ENCODE measurements around the gene THBD.

Gene THBD

DNA sequence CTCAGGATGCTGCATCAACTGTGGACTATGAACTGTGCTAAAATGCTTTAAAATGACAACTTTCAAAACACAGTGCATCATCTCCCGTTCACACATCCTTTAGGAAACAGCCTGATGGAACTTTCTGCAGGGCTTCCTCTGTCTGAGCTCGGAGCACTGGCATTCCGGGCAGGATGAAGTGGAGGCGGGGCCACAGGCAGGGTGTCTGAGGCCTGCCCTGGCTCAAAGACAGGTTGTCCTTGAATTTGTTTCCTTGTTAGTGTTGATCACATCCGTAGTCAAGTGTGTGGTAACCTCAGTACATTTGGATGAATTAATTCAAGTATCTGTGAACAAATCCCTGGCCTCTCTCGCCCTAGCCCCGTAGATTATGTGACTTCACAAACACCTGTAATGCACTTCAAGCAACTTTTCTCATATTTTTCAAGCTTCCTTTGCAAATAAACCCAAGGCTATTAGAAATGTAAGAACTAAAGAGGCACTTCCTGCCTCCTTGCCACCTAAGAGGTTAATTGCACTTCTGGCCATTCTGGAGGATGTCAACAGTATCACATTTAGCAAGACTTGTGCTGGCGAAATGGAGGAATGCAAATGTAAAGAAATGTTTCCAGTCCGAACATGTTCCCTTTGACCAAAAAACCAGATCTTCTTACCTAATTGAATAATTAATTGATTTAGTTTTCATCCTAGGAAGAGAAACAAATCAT, 33.5 kb upstream of the THBD start:
- H3K9ac ChIP-seq (ENCODE audit: low read depth, low read length) = no peak overlapping the region
- H3K4me2 ChIP-seq (ENCODE audit: low read length) = no peak overlapping the region
- peaks cover 8% of the 10 kb centered on the region for H3K4me1 ChIP-seq (ENCODE audit: control insufficient read depth, insufficient read depth, low read length)
- H3K4me3 ChIP-seq (ENCODE audit: low read length) = no peak overlapping the region
- H3K36me3 ChIP-seq (ENCODE audit: insufficient read depth, low read length) = no peaks in the 10 kb centered on the region
- no peaks in the 10 kb centered on the region for H3K9me3 ChIP-seq (replicated peaks; ENCODE audit: low read length)
- peaks cover 43% of the 10 kb centered on the region for H3K27me3 ChIP-seq (ENCODE audit: control insufficient read depth, insufficient read depth, low read length)

GRCh38 chr20:23081263-23081819, 31.9 kb upstream of the THBD start:
- Histone ChIP-seq H3K4me2 (ENCODE audit: low read length) (no peak overlapping the region), H3K9me3 (replicated peaks; ENCODE audit: low read length) (no peaks in the 10 kb centered on the region), H3K9ac (ENCODE audit: low read depth, low read length) (no peak overlapping the region), H3K4me3 (ENCODE audit: low read length) (no peak overlapping the region), H3K36me3 (ENCODE audit: insufficient read depth, low read length) (no peaks in the 10 kb centered on the region), H3K27me3 (ENCODE audit: control insufficient read depth, insufficient read depth, low read length) (peaks cover 37% of the 10 kb centered on the region), H3K4me1 (ENCODE audit: control insufficient read depth, insufficient read depth, low read length) (peaks cover 8% of the 10 kb centered on the region)

DNA sequence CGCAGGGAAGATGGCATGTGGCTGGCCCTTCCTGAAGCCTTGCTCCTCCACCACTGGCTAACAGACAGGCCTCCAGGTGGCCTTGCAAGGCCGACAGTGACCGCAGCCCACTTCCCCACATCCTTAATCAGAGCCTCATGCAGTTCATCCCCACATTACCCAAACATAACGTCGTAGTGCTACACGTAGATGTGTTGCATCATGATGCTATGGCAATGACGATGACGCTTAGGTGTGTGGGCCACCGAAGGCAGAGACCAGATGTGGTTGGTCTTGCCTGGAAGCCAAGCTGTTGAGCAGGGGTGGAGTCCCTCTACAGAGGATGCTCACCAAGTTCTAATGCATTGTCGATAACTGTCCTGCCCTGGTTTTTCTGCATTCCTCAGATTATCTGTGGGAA, 31.0 kb upstream of the THBD start:
- Histone ChIP-seq H3K36me3 (ENCODE audit: insufficient read depth, low read length) (no peaks in the 10 kb centered on the region), H3K9me3 (replicated peaks; ENCODE audit: low read length) (no peaks in the 10 kb centered on the region), H3K4me2 (ENCODE audit: low read length) (no peak overlapping the region), H3K9ac (ENCODE audit: low read depth, low read length) (no peak overlapping the region), H3K4me3 (ENCODE audit: low read length) (no peak overlapping the region), H3K27me3 (ENCODE audit: control insufficient read depth, insufficient read depth, low read length) (peaks cover 37% of the 10 kb centered on the region), H3K4me1 (ENCODE audit: control insufficient read depth, insufficient read depth, low read length) (peaks cover 8% of the 10 kb centered on the region)

DNA sequence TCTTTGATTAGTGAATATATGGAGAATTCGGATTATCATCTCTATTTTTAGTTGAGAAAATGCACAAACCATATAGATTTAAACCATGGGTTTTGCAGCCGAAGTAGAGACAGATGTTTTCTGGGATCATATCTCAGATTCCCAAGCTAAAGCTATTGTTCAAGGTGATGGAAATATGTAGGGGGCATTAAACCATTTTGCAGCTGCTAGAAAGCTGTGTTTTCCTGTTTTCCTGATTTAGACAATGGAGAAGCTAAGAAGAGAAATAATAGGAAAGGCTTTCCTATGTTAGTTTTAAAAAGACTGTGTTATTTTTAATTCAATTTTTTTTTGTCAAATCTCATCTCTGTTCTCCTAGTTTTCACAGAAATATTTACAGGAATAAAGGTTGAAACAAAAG, 30.5 kb upstream of the THBD start:
- H3K9ac ChIP-seq (ENCODE audit: low read depth, low read length) = no peak overlapping the region
- H3K27me3 ChIP-seq (ENCODE audit: control insufficient read depth, insufficient read depth, low read length) = peaks cover 37% of the 10 kb centered on the region
- H3K4me1 ChIP-seq (ENCODE audit: control insufficient read depth, insufficient read depth, low read length) = peaks cover 8% of the 10 kb centered on the region
- H3K4me2 ChIP-seq (ENCODE audit: low read length) = no peak overlapping the region
- no peaks in the 10 kb centered on the region for H3K9me3 ChIP-seq (replicated peaks; ENCODE audit: low read length)
- no peaks in the 10 kb centered on the region for H3K36me3 ChIP-seq (ENCODE audit: insufficient read depth, low read length)
- H3K4me3 ChIP-seq (ENCODE audit: low read length) = no peak overlapping the region

- H3K36me3 ChIP-seq (ENCODE audit: insufficient read depth, low read length) = no peaks in the 10 kb centered on the region
- H3K4me2 ChIP-seq (ENCODE audit: low read length) = no peak overlapping the region
- no peaks in the 10 kb centered on the region for H3K9me3 ChIP-seq (replicated peaks; ENCODE audit: low read length)
- H3K4me1 ChIP-seq (ENCODE audit: control insufficient read depth, insufficient read depth, low read length) = peaks cover 8% of the 10 kb centered on the region
- peaks cover 37% of the 10 kb centered on the region for H3K27me3 ChIP-seq (ENCODE audit: control insufficient read depth, insufficient read depth, low read length)
- no peak overlapping the region for H3K9ac ChIP-seq (ENCODE audit: low read depth, low read length)
- no peak overlapping the region for H3K4me3 ChIP-seq (ENCODE audit: low read length)
Measured at GRCh38 chr20:23079016-23079351, 29.5 kb upstream of the THBD start.

DNA sequence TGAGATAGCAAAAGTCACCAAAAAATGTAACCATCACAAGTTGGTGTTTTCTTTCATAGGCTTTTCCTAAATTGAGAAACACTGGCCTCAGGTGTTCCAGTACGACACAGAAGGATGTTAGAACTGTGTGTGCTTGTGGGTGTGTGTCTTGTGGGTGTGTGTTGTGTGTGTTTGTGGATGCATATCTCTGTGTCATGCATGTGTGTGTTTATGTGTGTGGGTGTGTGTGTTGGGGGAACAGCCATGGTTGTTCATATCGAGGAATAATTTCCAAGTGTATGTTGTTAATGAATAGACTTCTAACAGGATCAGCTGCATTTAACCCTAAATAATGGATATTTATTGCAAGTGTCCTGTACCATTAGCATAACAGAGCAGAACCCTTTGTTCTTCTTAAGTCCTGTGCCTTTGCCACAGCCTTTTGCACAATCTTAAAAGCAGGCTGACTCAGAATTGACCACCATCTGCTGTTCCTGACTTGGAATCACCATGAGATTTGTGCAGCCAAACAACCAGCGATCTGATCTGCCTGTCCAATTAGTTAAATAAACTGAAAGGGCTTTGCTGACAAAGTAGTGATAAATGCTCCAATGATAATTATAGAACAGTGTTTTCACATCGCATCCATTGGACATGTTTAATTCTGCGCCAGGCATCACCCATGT, 29.0 kb upstream of the THBD start:
- H3K9ac ChIP-seq (ENCODE audit: low read depth, low read length) = no peak overlapping the region
- H3K9me3 ChIP-seq (replicated peaks; ENCODE audit: low read length) = no peaks in the 10 kb centered on the region
- peaks cover 8% of the 10 kb centered on the region for H3K4me1 ChIP-seq (ENCODE audit: control insufficient read depth, insufficient read depth, low read length)
- H3K4me2 ChIP-seq (ENCODE audit: low read length) = no peak overlapping the region
- peaks cover 37% of the 10 kb centered on the region for H3K27me3 ChIP-seq (ENCODE audit: control insufficient read depth, insufficient read depth, low read length)
- H3K4me3 ChIP-seq (ENCODE audit: low read length) = no peak overlapping the region
- no peaks in the 10 kb centered on the region for H3K36me3 ChIP-seq (ENCODE audit: insufficient read depth, low read length)

DNA sequence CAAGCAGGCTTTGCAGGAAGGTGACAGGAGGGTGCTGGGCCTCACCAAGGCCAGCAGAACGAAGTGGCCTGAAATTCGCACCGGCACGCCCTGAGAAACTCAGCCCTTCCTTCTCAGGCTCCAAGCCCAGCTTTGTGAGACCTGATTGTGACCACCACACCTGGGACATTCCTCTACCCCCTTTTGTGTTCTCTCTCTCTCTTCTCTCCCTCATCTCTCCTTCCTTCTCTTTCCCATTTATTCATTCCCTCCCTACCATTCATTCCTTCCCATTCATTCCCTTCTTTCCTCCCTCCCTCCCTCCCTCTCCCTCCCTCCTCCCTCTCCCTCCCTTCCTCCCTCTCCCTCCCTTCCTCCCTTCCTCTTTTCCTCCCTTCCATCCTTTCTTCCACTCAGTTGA, 27.8 kb upstream of the THBD start:
- Histone ChIP-seq H3K27me3 (ENCODE audit: control insufficient read depth, insufficient read depth, low read length) (peaks cover 34% of the 10 kb centered on the region), H3K4me3 (ENCODE audit: low read length) (no peak overlapping the region), H3K4me1 (ENCODE audit: control insufficient read depth, insufficient read depth, low read length) (peaks cover 8% of the 10 kb centered on the region), H3K9ac (ENCODE audit: low read depth, low read length) (no peak overlapping the region), H3K36me3 (ENCODE audit: insufficient read depth, low read length) (no peaks in the 10 kb centered on the region), H3K9me3 (replicated peaks; ENCODE audit: low read length) (no peaks in the 10 kb centered on the region), H3K4me2 (ENCODE audit: low read length) (no peak overlapping the region)

- Histone ChIP-seq H3K4me2 (ENCODE audit: low read length) (no peak overlapping the region), H3K4me1 (ENCODE audit: control insufficient read depth, insufficient read depth, low read length) (peaks cover 8% of the 10 kb centered on the region)
Measured at GRCh38 chr20:23074052-23074451, 24.6 kb upstream of the THBD start.

GRCh38 chr20:23072892-23073586, 23.6 kb upstream of the THBD start:
- no peak overlapping the region for H3K4me3 ChIP-seq (ENCODE audit: low read length)
- H3K36me3 ChIP-seq (ENCODE audit: insufficient read depth, low read length) = no peaks in the 10 kb centered on the region
- no peaks in the 10 kb centered on the region for H3K9me3 ChIP-seq (replicated peaks; ENCODE audit: low read length)
- no peaks in the 10 kb centered on the region for H3K4me1 ChIP-seq (ENCODE audit: control insufficient read depth, insufficient read depth, low read length)
- H3K4me2 ChIP-seq (ENCODE audit: low read length) = no peak overlapping the region
- peaks cover 3% of the 10 kb centered on the region for H3K27me3 ChIP-seq (ENCODE audit: control insufficient read depth, insufficient read depth, low read length)
- no peak overlapping the region for H3K9ac ChIP-seq (ENCODE audit: low read depth, low read length)

More at GRCh38 chr20:23074052-23074451, 24.6 kb upstream of the THBD start:
- Histone ChIP-seq H3K9me3 (replicated peaks; ENCODE audit: low read length) (no peaks in the 10 kb centered on the region), H3K36me3 (ENCODE audit: insufficient read depth, low read length) (no peaks in the 10 kb centered on the region), H3K4me3 (ENCODE audit: low read length) (no peak overlapping the region), H3K27me3 (ENCODE audit: control insufficient read depth, insufficient read depth, low read length) (peaks cover 6% of the 10 kb centered on the region), H3K9ac (ENCODE audit: low read depth, low read length) (no peak overlapping the region)

DNA sequence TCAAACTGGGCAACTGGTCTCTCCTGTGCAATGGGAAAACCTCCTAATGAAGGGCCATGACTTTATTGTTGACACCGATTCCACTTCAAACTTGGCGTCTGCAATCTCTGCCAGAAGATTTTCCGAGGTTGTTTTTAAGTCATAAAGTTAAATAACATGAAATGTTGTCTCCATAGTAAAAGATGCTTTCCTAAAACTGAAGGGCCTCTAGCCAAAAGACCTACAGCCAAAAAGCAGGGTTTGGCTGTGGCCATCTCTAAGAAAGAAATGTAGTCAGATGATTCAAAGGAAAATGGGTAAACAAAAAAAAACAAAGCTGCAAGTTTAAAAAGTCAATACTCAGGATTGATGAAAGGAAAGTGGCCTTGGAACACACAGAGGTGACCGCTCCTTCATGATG, 22.5 kb upstream of the THBD start:
- Histone ChIP-seq H3K9me3 (replicated peaks; ENCODE audit: low read length) (no peaks in the 10 kb centered on the region), H3K4me1 (ENCODE audit: control insufficient read depth, insufficient read depth, low read length) (no peaks in the 10 kb centered on the region), H3K4me3 (ENCODE audit: low read length) (no peak overlapping the region), H3K36me3 (ENCODE audit: insufficient read depth, low read length) (no peaks in the 10 kb centered on the region), H3K27me3 (ENCODE audit: control insufficient read depth, insufficient read depth, low read length) (peaks cover 5% of the 10 kb centered on the region), H3K4me2 (ENCODE audit: low read length) (no peak overlapping the region), H3K9ac (ENCODE audit: low read depth, low read length) (no peak overlapping the region)

DNA sequence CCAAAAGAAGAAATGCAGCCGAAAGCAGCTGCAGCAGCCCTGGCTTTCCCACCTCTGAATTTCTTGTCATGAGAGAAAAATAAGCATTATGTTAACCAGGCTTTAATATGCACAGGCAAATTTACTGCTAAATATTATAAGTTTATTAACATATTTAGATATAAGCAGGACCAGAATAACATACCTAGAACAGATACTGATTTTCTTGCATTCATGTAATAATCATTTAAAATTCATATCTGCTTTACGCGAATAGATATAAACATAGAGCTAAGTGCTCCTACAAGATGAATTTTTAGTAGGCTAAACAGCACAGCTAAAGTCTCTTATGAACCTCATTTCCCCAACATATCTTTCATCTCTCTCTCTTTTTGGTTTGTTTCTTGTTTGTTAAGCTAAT, 21.9 kb upstream of the THBD start:
- no peaks in the 10 kb centered on the region for H3K4me1 ChIP-seq (ENCODE audit: control insufficient read depth, insufficient read depth, low read length)
- no peaks in the 10 kb centered on the region for H3K9me3 ChIP-seq (replicated peaks; ENCODE audit: low read length)
- H3K4me2 ChIP-seq (ENCODE audit: low read length) = no peak overlapping the region
- H3K27me3 ChIP-seq (ENCODE audit: control insufficient read depth, insufficient read depth, low read length) = peaks cover 11% of the 10 kb centered on the region
- no peak overlapping the region for H3K9ac ChIP-seq (ENCODE audit: low read depth, low read length)
- H3K4me3 ChIP-seq (ENCODE audit: low read length) = no peak overlapping the region
- no peaks in the 10 kb centered on the region for H3K36me3 ChIP-seq (ENCODE audit: insufficient read depth, low read length)
